SK-N-MC (cell line): Measurements from ENCODE around the gene SMIM24.

Source experiments
- EZH2 ChIP-seq: fragments of 200-600 bp; sonication (generic); IDR thresholded peaks from one replicate; pipeline ENCODE4 v1.6.1; 2017; ENCODE audit warnings: antibody characterized with exemption
- FOXP2 ChIP-seq: optimal IDR thresholded peaks from 2 replicates; pipeline ENCODE3; 2011; ENCODE audit warnings: mild to moderate bottlenecking, moderate library complexity; ENCODE audit not compliant: insufficient read depth; ENCODE audit errors: extremely low read length, control extremely low read depth
- POLR2AphosphoS5 ChIP-seq: IDR thresholded peaks from 2 replicates; pipeline ENCODE4 v1.6.1; 2012; ENCODE audit warnings: mild to moderate bottlenecking, low read depth, low read length, borderline replicate concordance

- TF ChIP-seq EZH2 (no peak), POLR2AphosphoS5 (no peak), FOXP2 (no peak)
Observed at GRCh38 chr19:3514930-3515329, 34.6 kb upstream of the SMIM24 start.
